ENCODE measurements around the gene SPON1.
A peak's percentile ranks its signal among the peaks of the same experiment; 100 is the strongest.

Gene SPON1

GRCh38 chr11:14045417-14045816, 82.9 kb downstream of the SPON1 start:
- no CpG with 5 or more reads among the region's 2 CpGs for WGBS
- Histone ChIP-seq H3K4me3 (ENCODE audit: insufficient read depth in 1 of 2, low read depth in 1 of 2, low read length in 2 of 2) (no peak overlapping the region), H2BK12ac (ENCODE audit: low read length in 2 of 2) (no peak overlapping the region), H2BK120ac (ENCODE audit: low read depth, low read length) (no peak overlapping the region), H4K91ac (ENCODE audit: low read length) (no peak overlapping the region), H3K9me3 (ENCODE audit: control insufficient read depth, low read length) (no peaks in the 10 kb centered on the region), H3K36me3 (ENCODE audit: control insufficient read depth in 1 of 2, insufficient read depth in 2 of 2, low read depth in 1 of 2, low read length in 2 of 2) (no peaks in the 10 kb centered on the region), H3K18ac (ENCODE audit: low read depth in 1 of 2, low read length in 2 of 2) (no peak overlapping the region), H2BK15ac (ENCODE audit: low read depth, poor library complexity, severe bottlenecking) (no peak overlapping the region), H2AFZ (ENCODE audit: low read depth, low read length) (no peak overlapping the region), H3K4ac (ENCODE audit: low read depth in 1 of 2, low read length in 2 of 2) (no peak overlapping the region), H3K23ac (ENCODE audit: low read length in 2 of 2) (no peak overlapping the region), H3K79me1 (replicated peaks; ENCODE audit: low read length, poor library complexity, severe bottlenecking) (no peaks in the 10 kb centered on the region), H3K14ac (ENCODE audit: low read length in 2 of 2) (no peak overlapping the region), H3K27ac (ENCODE audit: low read length, poor library complexity, severe bottlenecking) (no peak overlapping the region), H3K4me1 (ENCODE audit: control insufficient read depth, insufficient read depth, low read depth, low read length) (no peaks in the 10 kb centered on the region), H3K4me2 (ENCODE audit: low read length, poor library complexity, severe bottlenecking) (no peak overlapping the region), H2AK5ac (ENCODE audit: low read length, severe bottlenecking) (no peak overlapping the region), H3K27me3 (ENCODE audit: control insufficient read depth in 1 of 2, insufficient read depth in 1 of 2, low read length in 2 of 2) (peaks cover 0 to 4% of the 10 kb centered on the region in 2 experiments), H2BK5ac (ENCODE audit: low read depth, low read length, poor library complexity, severe bottlenecking) (no peak overlapping the region), H3K9ac (ENCODE audit: low read length) (no peak overlapping the region), H4K8ac (ENCODE audit: low read length) (no peak overlapping the region)
- DNase-seq: no peak

DNA sequence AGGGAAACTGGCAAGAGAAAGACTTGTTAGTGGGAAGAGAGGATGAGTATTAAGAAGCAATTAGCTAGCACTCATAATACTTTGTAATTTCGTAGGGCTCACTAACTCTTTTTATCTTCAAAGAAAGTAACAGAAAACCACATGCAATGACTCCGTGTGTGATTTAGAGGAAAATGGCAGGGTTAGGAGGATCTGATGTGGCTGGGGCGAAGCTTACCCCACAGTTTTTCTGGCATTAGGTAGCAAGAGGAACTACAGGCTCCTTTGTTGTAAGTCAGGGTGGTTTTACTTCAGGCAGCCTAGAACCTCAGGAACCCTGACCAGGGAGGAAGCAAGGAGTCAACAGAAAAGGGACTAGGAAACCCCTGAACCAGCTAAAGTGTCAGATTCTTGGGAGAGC, 89.7 kb downstream of the SPON1 start:
- Histone ChIP-seq H4K91ac (ENCODE audit: low read length) (no peak overlapping the region), H2BK120ac (ENCODE audit: low read depth, low read length) (no peak overlapping the region), H3K79me1 (replicated peaks; ENCODE audit: low read length, poor library complexity, severe bottlenecking) (no peaks in the 10 kb centered on the region), H3K4me2 (ENCODE audit: low read length, poor library complexity, severe bottlenecking) (no peak overlapping the region), H4K8ac (ENCODE audit: low read length) (no peak overlapping the region), H3K14ac (ENCODE audit: low read length in 2 of 2) (no peak overlapping the region), H3K27me3 (ENCODE audit: control insufficient read depth in 1 of 2, insufficient read depth in 1 of 2, low read length in 2 of 2) (peaks cover 0 to 7% of the 10 kb centered on the region in 2 experiments), H3K9ac (ENCODE audit: low read length) (no peak overlapping the region), H3K23ac (ENCODE audit: low read length in 2 of 2) (no peak overlapping the region), H3K9me3 (ENCODE audit: control insufficient read depth, low read length) (no peaks in the 10 kb centered on the region), H2BK15ac (ENCODE audit: low read depth, poor library complexity, severe bottlenecking) (no peak overlapping the region), H2BK5ac (ENCODE audit: low read depth, low read length, poor library complexity, severe bottlenecking) (no peak overlapping the region), H3K18ac (ENCODE audit: low read depth in 1 of 2, low read length in 2 of 2) (no peak overlapping the region), H3K4me1 (ENCODE audit: control insufficient read depth, insufficient read depth, low read depth, low read length) (no peaks in the 10 kb centered on the region), H3K4me3 (ENCODE audit: insufficient read depth in 1 of 2, low read depth in 1 of 2, low read length in 2 of 2) (no peak overlapping the region), H3K36me3 (ENCODE audit: control insufficient read depth in 1 of 2, insufficient read depth in 2 of 2, low read depth in 1 of 2, low read length in 2 of 2) (no peaks in the 10 kb centered on the region), H2AFZ (ENCODE audit: low read depth, low read length) (no peak overlapping the region), H2AK5ac (ENCODE audit: low read length, severe bottlenecking) (no peak overlapping the region), H2BK12ac (ENCODE audit: low read length in 2 of 2) (no peak overlapping the region), H3K4ac (ENCODE audit: low read depth in 1 of 2, low read length in 2 of 2) (no peak overlapping the region), H3K27ac (ENCODE audit: low read length, poor library complexity, severe bottlenecking) (no peak overlapping the region)
- 83% methylated on average over 2 of the region's 3 CpGs for WGBS
- no peak for DNase-seq

DNA sequence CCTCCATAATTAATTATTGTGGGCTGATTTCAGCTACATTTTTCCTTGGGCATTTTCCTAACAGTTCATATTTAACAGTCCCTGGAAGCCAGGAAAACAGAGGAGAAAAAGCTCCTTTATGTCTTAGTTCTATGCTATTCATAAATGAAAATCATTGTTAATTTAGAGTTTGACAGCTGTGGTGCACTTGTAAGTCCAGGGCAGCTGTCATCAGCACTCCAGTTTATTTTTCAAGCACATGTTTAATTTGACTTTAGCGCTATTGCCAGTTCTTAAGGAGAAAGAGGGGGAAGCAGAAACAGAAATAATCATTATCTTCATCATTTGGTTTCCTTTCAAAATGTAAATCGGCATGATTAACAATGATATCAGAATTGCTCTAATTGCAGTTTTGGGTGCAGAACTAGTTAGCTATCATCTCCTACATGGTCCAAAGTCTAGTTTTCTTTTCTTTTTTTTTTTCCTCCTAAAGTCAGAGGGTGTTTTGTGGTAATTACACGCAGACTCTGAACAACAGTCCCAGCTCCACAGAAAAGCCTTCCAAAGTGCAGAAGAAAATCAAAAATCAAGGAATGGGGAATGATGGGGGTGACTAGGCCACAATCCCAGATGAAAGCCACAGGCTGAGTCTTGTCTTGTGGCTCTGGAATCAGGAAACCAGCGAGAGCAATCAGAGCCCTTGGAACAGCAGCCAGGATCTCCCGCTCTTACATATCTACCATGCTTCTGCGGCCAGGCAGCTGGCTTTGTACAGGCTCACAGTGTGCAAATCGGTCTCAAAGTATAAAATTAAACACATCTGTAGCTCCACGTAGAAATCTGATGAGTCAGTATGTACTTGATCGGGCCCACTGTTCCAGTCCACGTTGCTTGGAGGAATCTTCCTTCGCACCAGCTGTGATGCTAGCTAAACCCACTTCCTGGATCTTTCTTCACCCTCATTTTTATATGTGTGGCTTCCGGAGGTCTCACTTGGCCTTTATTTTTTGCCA, 91.9 kb downstream of the SPON1 start:
- no peak overlapping the region for H2AK5ac ChIP-seq (ENCODE audit: low read length, severe bottlenecking)
- no peak overlapping the region for H3K4ac ChIP-seq (ENCODE audit: low read depth in 1 of 2, low read length in 2 of 2)
- no peak overlapping the region for H2BK12ac ChIP-seq (ENCODE audit: low read length in 2 of 2)
- no peaks in the 10 kb centered on the region for H3K9me3 ChIP-seq (ENCODE audit: control insufficient read depth, low read length)
- H4K91ac ChIP-seq (ENCODE audit: low read length): no peak overlapping the region
- 86% methylated on average over 9 of the region's 12 CpGs for WGBS
- no peak overlapping the region for H3K23ac ChIP-seq (ENCODE audit: low read length in 2 of 2)
- no peak for DNase-seq
- no peak overlapping the region for H3K18ac ChIP-seq (ENCODE audit: low read depth in 1 of 2, low read length in 2 of 2)
- H3K9ac ChIP-seq (ENCODE audit: low read length): peak overlapping the region; percentile 49
- H2BK15ac ChIP-seq (ENCODE audit: low read depth, poor library complexity, severe bottlenecking): no peak overlapping the region
- no peak overlapping the region for H3K4me2 ChIP-seq (ENCODE audit: low read length, poor library complexity, severe bottlenecking)
- no peaks in the 10 kb centered on the region for H3K79me1 ChIP-seq (replicated peaks; ENCODE audit: low read length, poor library complexity, severe bottlenecking)
- H3K27ac ChIP-seq (ENCODE audit: low read length, poor library complexity, severe bottlenecking): no peak overlapping the region
- H3K14ac ChIP-seq (ENCODE audit: low read length in 2 of 2): no peak overlapping the region
- no peak overlapping the region for H3K4me3 ChIP-seq (ENCODE audit: insufficient read depth in 1 of 2, low read depth in 1 of 2, low read length in 2 of 2)
- no peak overlapping the region for H2BK5ac ChIP-seq (ENCODE audit: low read depth, low read length, poor library complexity, severe bottlenecking)
- no peak overlapping the region for H2AFZ ChIP-seq (ENCODE audit: low read depth, low read length)
- H2BK120ac ChIP-seq (ENCODE audit: low read depth, low read length): no peak overlapping the region
- no peak overlapping the region for H4K8ac ChIP-seq (ENCODE audit: low read length)
- H3K27me3 ChIP-seq (ENCODE audit: control insufficient read depth in 1 of 2, insufficient read depth in 1 of 2, low read length in 2 of 2): peaks cover 0 to 3% of the 10 kb centered on the region in 2 experiments
- no peaks in the 10 kb centered on the region for H3K4me1 ChIP-seq (ENCODE audit: control insufficient read depth, insufficient read depth, low read depth, low read length)
- H3K36me3 ChIP-seq (ENCODE audit: control insufficient read depth in 1 of 2, insufficient read depth in 2 of 2, low read depth in 1 of 2, low read length in 2 of 2): no peaks in the 10 kb centered on the region

DNA sequence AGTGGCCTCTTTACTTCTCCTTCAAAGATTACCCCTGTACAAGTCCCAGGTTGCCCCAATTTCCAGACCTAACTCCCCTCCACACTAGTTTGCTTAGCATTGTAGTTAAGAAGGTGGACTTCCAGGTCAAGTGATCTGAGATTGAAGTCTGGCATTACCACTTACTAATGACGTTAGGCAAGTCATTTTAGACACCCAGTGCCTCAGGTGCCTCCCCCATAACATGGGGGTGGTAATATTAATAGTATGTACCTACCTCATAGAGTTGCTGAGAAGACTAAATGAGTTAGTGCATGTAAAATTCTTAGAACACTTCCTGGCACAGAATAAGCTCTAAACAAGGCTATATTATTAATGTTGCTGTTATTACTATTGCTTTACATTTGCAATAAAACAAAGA, 93.4 kb downstream of the SPON1 start:
- no peak overlapping the region for H3K4ac ChIP-seq (ENCODE audit: low read depth in 1 of 2, low read length in 2 of 2)
- H3K4me2 ChIP-seq (ENCODE audit: low read length, poor library complexity, severe bottlenecking): no peak overlapping the region
- H4K91ac ChIP-seq (ENCODE audit: low read length): no peak overlapping the region
- no CpG with 5 or more reads among the region's 1 CpG for WGBS
- no peaks in the 10 kb centered on the region for H3K36me3 ChIP-seq (ENCODE audit: control insufficient read depth in 1 of 2, insufficient read depth in 2 of 2, low read depth in 1 of 2, low read length in 2 of 2)
- no peak overlapping the region for H2BK12ac ChIP-seq (ENCODE audit: low read length in 2 of 2)
- no peak overlapping the region for H3K14ac ChIP-seq (ENCODE audit: low read length in 2 of 2)
- no peak overlapping the region for H4K8ac ChIP-seq (ENCODE audit: low read length)
- no peaks in the 10 kb centered on the region for H3K4me1 ChIP-seq (ENCODE audit: control insufficient read depth, insufficient read depth, low read depth, low read length)
- no peak overlapping the region for H2BK120ac ChIP-seq (ENCODE audit: low read depth, low read length)
- H2BK15ac ChIP-seq (ENCODE audit: low read depth, poor library complexity, severe bottlenecking): no peak overlapping the region
- no peaks in the 10 kb centered on the region for H3K9me3 ChIP-seq (ENCODE audit: control insufficient read depth, low read length)
- no peak overlapping the region for H2BK5ac ChIP-seq (ENCODE audit: low read depth, low read length, poor library complexity, severe bottlenecking)
- no peak overlapping the region for H3K27ac ChIP-seq (ENCODE audit: low read length, poor library complexity, severe bottlenecking)
- H3K27me3 ChIP-seq (ENCODE audit: control insufficient read depth in 1 of 2, insufficient read depth in 1 of 2, low read length in 2 of 2): peaks cover 0 to under 1% of the 10 kb centered on the region in 2 experiments
- H3K4me3 ChIP-seq (ENCODE audit: insufficient read depth in 1 of 2, low read depth in 1 of 2, low read length in 2 of 2): no peak overlapping the region
- no peak overlapping the region for H3K23ac ChIP-seq (ENCODE audit: low read length in 2 of 2)
- H2AK5ac ChIP-seq (ENCODE audit: low read length, severe bottlenecking): no peak overlapping the region
- H3K9ac ChIP-seq (ENCODE audit: low read length): no peak overlapping the region
- H3K79me1 ChIP-seq (replicated peaks; ENCODE audit: low read length, poor library complexity, severe bottlenecking): no peaks in the 10 kb centered on the region
- DNase-seq: no peak
- no peak overlapping the region for H3K18ac ChIP-seq (ENCODE audit: low read depth in 1 of 2, low read length in 2 of 2)
- no peak overlapping the region for H2AFZ ChIP-seq (ENCODE audit: low read depth, low read length)
